SIG-M5 (cell line): Measurements from ENCODE around the gene ACTR3C.
"Not testable (repeated sequence)": the region's sequence is repeated elsewhere in the genome, so short reads cannot be mapped to it uniquely, and the experiment has no call there.

Experiments
- DNase-seq: peaks from one replicate; lab custom pipeline; 2025; lab: John Stamatoyannopoulos, UW

The ACTR3C gene

GRCh38 chr7:150283111-150283510, 40.2 kb downstream of the ACTR3C start:
- DNase-seq: not testable (repeated sequence)

DNA sequence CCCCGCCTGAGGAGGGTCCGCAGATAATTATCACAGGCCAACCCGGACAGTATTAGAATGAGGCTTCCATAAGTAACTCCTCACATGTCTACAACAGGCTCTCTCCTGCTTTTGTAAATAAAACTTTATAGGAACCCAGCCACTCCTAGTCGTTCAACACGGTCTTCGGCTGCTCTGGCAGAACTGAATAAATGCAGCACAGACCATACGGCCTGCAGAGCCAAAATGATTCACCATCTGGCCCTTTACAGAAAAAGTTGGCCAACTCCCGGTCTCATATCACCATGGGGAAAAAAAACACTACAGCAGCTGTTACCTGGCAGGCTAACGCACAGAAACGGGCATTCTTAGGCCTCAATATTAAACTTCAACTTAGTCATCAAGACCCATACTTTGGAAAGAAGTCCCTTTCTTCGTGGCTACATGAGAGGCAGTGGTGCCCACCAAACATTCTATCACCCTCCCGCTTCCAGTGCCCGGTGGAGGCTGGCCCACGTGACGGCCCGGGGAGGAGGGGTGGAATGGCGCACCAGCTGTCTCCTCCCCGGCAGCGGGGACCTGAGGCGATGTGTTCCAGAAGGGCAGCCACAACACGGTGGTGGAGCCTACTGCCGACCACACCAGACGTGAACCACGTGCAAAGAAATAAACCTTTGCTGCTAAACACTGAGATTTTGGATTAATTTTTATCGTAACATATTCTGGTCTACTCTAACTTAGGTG, 41.5 kb downstream of the ACTR3C start:
- DNase-seq: not testable (repeated sequence)

GRCh38 chr7:150278383-150278782, 45.0 kb downstream of the ACTR3C start:
- not testable (repeated sequence) for DNase-seq

- DNase-seq: not testable (repeated sequence)
Observed at GRCh38 chr7:150276132-150276695, 47.1 kb downstream of the ACTR3C start.

- not testable (repeated sequence) for DNase-seq
Observed at GRCh38 chr7:150271898-150272297, 51.4 kb downstream of the ACTR3C start.

DNA sequence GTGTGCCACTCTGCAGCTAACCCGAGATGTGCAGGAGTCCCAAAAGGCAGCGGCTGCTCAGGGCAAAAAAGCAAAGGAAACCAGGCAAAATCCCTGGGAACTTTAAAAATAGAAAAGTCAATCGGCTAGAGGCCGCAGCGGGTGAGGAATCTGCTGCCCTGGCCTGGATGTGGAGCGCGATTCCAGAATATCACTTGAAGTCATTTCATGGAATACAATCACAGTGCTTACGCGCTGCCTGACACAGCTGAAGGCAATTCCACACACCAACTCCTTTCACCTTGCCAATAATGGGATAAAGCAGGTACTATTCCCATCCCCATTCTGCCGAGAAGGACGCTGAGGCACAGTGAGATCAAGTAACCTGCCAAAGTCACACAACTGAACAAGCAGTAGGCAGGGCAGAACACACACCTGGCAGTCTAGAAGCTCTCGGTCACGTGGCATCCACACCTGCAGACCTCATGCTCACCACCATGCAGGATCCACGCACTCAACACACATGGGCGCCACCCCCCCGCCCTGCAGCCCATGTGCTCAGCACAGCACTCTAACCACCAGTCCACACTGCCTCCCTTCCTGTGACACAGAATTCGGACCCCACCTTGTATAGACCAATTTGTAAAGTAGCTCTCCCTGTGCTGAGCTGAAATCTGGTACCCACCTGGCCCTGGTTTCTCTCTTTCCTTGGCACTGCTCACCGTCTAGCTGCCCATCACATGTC, 53.1 kb downstream of the ACTR3C start:
- not testable (repeated sequence) for DNase-seq

DNA sequence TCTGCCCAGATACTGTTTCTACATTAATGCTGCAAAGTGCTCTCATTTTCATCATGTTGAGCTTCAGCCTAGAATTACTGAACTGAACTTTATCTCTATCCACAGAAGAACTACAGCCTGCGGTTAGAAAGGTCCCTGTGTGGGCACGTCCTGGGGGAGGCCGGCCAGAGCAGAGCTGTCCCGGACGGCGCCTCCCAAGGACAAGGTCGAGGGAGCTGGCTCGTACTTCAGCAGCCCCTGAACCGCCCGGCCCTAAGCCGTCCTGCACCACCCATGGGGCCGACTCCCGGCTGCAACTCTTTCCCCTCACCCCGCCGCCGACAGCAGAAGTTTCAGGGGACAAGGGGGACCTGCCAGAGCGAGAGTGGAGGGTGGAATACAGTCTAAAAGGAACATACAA, 54.5 kb downstream of the ACTR3C start:
- not testable (repeated sequence) for DNase-seq

- not testable (repeated sequence) for DNase-seq
Observed at GRCh38 chr7:150268287-150268686, 55.1 kb downstream of the ACTR3C start.

GRCh38 chr7:150266953-150267665, 56.2 kb downstream of the ACTR3C start:
- not testable (repeated sequence) for DNase-seq

- not testable (repeated sequence) for DNase-seq
Observed at GRCh38 chr7:150262656-150263055, 60.7 kb downstream of the ACTR3C start.

DNA sequence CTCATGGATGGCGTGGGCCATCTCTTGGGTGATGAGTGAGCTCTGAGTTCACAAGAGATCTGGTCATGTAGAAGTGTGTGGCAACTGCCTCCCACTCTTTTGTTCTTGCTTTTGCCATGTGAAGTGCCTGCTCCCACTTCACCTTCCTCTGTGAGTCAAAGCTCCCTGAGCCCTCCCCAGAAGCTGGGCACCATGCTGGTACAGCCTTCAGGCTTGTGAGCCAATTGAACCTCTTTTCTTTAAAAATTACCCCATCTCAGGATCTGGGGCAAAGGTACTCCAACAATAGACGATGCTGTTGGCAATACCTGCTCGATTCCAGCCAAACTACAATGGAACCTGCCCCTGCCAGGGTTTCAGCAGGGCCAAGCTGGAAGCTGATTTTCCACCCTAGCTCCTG, 75.6 kb downstream of the ACTR3C start:
- not testable (repeated sequence) for DNase-seq

- DNase-seq: not testable (repeated sequence)
Observed at GRCh38 chr7:150245208-150245607, 78.1 kb downstream of the ACTR3C start.

- not testable (repeated sequence) for DNase-seq
Observed at GRCh38 chr7:150242935-150243334, 80.4 kb downstream of the ACTR3C start.

DNA sequence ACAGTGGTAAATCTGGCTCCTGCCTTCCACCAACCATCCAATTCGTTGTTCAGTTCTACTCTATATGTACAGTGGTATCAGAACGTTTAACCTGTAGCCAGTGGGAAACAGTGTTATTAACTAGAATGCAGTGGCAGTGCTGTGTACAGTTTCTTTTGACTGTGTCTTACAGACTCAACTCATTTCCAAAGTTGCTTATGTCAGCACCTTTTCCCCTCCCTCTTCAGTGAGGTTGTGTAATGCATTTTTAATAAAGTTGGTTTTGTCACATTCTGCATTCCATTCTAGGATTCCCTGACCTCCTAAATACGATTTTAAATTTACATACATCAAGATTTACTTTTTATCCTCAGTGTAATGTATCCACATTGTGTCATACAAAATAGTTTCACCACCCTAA, 97.9 kb downstream of the ACTR3C start:
- not testable (repeated sequence) for DNase-seq

DNA sequence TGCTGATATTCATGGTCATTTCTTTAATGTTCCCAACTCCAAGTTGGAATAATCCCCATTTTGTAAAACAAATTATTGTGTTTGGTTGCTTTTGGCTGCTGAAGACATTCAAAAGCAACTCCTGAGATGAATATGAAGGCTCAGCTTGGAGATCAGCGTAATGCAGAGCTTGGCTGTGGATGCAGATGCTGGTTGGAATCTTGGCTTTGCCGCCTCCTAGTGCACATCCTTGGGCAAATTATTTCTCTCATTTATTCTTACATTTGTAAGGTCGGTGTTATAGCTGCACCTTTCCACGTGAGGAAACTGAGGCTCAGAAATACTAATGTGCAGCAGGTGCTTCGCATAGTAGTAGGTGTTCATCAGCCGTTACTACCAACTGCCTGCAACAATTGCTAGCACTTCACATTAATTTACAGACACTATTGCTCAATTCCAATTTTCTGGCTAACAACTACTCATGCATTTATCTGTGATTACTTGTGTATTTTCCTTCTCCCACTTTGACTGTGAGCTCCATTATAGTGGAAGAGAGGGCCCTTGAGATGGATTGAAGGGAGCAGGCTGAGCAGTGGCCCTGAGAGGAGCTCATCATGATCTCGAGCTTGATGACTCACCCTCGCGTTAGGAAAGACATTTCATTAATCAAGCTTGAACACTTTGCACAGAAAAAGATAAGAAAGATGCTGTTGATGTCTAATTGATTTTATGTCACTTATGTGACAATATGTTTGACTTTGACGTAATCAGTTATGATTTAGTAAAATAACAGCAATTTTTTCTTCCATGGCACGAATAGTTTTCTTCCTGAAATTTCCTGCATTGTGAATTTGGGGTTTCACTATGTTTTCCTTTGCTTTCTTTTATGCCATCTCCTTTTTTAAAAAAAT, 101.0 kb downstream of the ACTR3C start:
- DNase-seq: not testable (repeated sequence)

DNA sequence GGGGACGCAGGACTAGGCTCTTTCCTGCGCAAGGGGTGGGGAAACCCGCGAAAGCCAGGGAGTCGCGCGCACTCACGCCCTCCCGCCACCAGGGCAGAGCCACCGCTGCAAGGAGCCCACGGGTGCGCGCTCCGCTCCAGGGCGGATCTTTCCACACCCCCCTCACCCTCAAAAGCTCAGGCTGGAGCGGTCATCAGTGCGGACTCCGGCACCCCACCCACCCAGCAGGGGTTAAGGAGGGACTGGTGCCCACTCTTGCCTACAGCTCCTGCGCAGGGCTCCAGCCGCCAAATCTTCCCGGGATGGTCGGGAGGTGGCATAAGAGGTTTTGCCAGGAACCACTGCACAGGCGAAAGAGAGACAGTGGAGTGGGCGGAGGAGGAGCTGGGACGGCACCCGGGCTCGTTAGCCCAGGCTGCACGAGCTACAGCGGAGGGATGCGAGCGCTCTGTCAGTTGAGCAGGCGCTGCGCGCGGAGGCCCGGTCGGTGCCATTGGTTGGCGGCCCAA, 102.6 kb downstream of the ACTR3C start:
- DNase-seq: not testable (repeated sequence)

- DNase-seq: not testable (repeated sequence)
Observed at GRCh38 chr7:150219941-150220658, 103.2 kb downstream of the ACTR3C start.

DNA sequence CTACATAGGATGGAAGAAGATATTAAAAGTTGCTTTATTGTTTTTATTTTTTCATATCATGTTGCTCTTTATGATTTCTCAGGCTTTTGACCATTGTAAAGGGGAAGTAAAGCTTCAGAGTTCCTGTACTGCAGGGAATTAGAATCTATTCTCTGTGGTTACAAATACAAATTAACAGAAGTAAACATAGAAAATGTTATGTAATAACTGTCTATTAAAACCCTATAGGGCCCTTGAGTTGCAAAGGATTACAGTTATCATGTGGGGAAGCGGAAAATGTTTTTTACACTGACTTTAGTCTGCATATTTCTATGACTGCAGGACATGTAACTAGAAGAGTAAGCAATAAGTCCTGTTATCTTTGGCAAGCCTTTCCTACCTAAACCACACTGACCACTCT, 116.5 kb downstream of the ACTR3C start:
- DNase-seq: not testable (repeated sequence)

DNA sequence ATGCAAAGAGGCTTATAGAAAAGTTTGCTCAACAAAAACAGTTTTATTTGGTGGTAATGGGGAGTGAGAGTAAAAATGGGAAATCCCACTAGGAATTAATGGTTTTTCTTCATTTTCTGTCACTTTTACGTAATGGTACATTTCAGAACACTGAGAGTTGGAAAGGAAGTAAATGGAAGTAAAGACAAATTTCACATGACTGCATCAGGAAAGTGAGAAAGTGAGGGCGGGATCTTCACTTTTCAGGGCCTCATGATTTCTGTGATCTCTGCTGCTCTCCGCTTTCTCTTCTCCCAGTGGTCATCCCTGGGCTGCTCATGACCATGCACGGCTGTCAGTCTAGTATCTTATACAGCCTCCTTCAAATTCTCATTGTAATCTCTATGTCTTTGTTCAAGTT, 117.5 kb downstream of the ACTR3C start:
- DNase-seq: not testable (repeated sequence)

DNA sequence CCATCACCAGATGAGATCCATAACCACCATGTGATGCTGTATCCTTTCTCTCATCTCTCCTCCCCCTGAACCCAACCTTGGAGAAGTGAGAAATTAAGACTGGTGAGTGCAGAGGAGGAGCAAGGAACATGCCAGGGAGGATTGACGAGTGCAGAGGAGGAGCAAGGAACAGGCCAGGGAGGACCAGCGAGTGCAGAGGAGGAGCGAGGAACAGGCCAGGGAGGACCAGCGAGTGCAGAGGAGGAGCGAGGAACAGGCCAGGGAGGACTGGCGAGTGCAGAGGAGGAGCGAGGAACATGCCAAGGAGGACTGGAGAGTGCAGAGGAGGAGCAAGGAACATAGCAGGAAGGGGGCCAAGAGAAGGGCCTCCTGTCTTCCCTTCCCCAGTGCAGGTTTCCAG, 118.8 kb downstream of the ACTR3C start:
- not testable (repeated sequence) for DNase-seq
